ENCODE data around the gene INF2.
"Not testable (repeated sequence)": the region's sequence is repeated elsewhere in the genome, so short reads cannot be mapped to it uniquely, and the experiment has no call there.

INF2 gene

GRCh38 chr14:104739546-104740516 lies 50.4 kb downstream of the INF2 start:
- no peak for DNase-seq

- no peak for DNase-seq
Observed at GRCh38 chr14:104741108-104741802, 51.8 kb downstream of the INF2 start.

GRCh38 chr14:104741803-104742251 lies 52.4 kb downstream of the INF2 start:
- DNase-seq = no peak

- DNase-seq = no peak
Observed at GRCh38 chr14:104742586-104743455, 53.4 kb downstream of the INF2 start.

- no peak for DNase-seq
Observed at GRCh38 chr14:104743461-104744380, 54.3 kb downstream of the INF2 start.

- no peak for DNase-seq
Observed at GRCh38 chr14:104744484-104744883, 55.1 kb downstream of the INF2 start.

- no peak for DNase-seq
Observed at GRCh38 chr14:104745431-104745830, 56.0 kb downstream of the INF2 start.

- DNase-seq = no peak
Observed at GRCh38 chr14:104746071-104746545, 56.7 kb downstream of the INF2 start.

- no peak for DNase-seq
Observed at GRCh38 chr14:104746934-104747481, 57.6 kb downstream of the INF2 start.

- DNase-seq = no peak
Observed at GRCh38 chr14:104747876-104748275, 58.5 kb downstream of the INF2 start.

GRCh38 chr14:104749111-104749649 lies 59.8 kb downstream of the INF2 start:
- DNase-seq = peak; percentile 42

GRCh38 chr14:104750056-104750752 lies 60.8 kb downstream of the INF2 start:
- DNase-seq = no peak

- DNase-seq = not testable (repeated sequence)
Observed at GRCh38 chr14:104750753-104751057, 61.3 kb downstream of the INF2 start.

GRCh38 chr14:104751539-104752422 lies 62.4 kb downstream of the INF2 start:
- DNase-seq = no peak

- no peak for DNase-seq
Observed at GRCh38 chr14:104752423-104752734, 63.0 kb downstream of the INF2 start.

- DNase-seq = peak; percentile 99
Observed at GRCh38 chr14:104752735-104753527, 63.5 kb downstream of the INF2 start, which contains the start of gene SIVA1. SIVA1 (plus strand) TSS chr14:104753147; CDS start chr14:104753202, 55 bp downstream.

GRCh38 chr14:104753528-104754212 lies 64.3 kb downstream of the INF2 start:
- DNase-seq = no peak

Data from NCI-H446 treated with DMSO at 0.1 percent for 48 hours (cell line).